Stimulated activated CD4-positive, alpha-beta T cell treated with anti-CD3 and anti-CD28 coated beads, TNF-alpha, amount 100 ng/mL, for 48 hours (primary cell): Measurements from ENCODE around the gene DCAF8.

Source experiments
- DNase-seq, 3 donors: peaks; one replicate each; pipeline ENCODE4 v3.0.0-alpha.2; 2020; ENCODE audit warnings: low read depth in 3 of 3

The DCAF8 gene

DNA sequence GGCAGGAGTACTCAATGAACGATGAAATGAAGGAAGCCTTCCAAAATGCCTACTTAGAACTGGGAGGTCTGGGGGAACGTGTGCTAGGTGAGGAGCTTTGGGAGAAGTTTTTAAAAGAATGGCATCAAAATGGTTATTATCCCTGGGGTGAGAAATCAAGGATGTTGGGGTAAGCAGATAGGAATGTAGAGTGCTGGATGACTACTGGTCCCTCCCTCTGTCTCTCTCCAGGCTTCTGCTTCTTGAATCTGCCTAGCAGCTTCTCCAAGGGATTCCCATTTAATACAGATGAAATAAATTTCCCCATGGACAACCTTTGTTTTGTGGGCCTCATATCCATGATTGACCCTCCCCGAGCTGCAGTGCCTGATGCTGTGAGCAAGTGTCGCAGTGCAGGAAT lies 91.0 kb downstream of the DCAF8 start:
- no peak for DNase-seq

DNA sequence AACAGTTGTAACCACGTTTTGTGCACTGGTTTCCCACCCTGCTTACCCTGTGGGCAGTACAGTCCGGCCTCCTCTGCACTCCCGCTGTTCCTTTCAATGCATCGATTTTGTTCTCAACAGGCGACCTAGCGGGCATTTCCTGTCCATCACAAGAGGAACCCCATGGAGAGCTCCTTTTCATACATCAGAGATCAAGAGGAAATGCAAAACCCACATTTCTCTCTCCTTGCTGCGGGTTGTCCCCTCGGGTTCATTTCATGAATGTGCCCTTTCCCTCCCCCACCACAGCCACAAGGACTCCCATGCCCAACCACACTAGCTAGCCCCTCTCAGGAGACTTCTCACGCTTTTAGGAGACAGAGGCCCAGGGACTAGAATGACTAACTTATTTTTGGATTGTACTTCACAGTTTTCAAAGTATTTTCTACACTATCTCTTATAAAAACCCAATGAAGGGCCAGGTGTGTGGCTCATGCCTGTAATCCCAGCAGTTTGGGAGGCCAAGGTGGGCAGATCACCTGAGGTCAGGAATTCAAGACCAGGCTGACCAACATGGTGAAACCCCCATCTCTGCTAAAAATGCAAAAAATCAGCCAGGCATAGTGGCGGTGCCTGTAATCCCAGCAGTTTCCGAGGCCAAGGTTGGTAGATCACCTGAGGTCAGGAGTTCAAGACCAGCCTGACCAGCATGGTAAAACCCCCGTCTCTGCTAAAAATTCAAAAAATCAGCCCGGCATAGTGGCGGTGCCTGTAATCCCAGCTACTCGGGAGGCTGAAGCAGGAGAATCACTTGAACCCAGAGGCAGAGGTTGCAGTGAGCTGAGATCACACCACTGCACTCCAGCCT lies 92.6 kb downstream of the DCAF8 start:
- peak in 1 of 3 donors; percentile 12 for DNase-seq

DNA sequence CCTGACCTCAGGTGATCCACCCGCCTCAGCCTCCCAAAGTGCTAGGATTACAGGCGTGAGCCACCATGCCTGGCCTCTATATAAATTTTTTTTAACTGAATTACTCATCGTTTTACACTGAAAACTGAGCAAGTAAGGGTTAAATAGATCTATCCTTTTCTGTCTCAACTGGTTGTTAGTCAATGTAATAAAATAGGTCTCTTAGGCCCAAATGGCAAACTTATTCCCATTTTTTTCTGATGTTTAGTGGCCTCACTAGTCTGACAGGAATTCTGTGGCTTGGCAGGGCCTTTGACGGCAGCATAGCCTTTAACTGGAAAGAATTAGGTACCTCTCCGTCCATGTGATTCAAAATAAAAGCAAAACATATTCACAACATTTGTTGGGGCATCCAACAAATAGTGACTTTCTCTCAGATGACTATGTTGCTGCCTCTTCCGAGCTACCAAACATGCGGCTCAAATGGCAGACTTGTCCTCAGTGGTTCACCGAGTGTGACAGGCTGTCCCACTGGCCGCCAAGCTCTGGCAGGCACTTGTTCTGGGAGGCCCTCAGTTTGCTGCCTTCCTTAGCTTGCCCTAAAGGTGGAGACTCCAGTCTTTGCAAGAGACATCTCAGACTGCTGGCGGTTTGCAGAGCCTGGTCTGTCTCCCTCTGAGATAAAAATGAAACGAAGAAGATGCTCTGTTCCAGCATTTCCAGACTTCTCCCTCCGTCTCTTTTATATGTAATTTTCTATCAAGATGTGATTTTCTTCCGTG lies 93.6 kb downstream of the DCAF8 start:
- DNase-seq: no peak

DNA sequence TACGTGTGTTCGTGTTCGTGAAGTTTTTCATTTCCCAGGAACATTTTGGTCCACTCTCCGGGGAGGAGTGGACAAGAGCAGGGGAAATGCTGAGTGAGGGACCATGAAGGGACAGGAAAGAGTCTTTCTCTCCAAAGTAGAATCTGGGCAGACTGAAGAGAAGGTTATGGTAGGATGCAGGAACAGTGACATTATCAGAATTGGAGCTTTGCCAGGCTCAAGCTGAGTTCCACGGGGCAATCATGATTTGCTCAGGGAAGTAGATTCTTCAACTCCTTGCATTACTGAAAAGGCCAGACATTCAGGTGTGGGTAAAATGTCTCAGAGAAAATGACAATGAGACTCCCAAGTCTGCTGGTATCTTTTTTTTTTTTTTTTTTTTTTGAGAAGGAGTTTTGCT lies 94.3 kb downstream of the DCAF8 start:
- no peak for DNase-seq

DNA sequence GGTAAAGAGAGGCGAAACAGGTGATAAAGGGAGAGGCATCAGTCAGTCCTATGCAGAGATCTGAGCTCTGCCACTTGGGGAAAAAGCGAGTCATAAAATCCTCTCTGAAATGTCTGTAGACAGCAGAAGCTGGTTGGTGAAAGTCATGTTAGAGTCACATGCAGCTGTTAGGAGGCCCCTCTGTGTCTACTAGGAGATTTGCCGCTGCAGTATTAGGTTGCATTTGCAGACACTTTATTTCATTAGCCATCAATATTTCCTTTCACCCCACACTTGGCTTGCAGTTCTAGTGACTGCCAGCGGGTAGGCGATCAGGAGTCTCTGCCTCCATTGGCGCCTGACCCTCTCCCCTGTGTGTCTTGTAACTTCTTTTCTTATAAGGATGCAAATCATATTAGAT lies 94.8 kb downstream of the DCAF8 start:
- DNase-seq: peak in 1 of 3 donors; percentile 10

DNA sequence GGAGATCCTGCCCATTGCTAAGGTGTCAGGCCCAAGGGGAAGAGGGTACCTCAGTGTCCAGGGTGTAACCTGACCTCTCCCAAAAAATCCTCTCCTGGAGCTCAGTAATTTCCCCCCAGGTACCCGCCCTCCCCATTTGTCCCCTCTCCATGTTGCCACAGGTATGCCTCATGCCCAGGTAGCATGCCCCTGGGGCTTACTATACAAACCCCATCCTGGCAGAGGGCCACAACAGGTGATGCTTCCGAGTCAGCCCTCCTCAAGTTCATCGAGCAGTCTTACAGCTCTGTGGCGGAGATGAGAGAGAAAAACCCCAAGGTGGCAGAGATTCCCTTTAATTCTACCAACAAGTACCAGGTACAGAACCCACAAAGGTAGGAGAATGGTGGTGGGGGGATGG lies 95.3 kb downstream of the DCAF8 start:
- DNase-seq: no peak

DNA sequence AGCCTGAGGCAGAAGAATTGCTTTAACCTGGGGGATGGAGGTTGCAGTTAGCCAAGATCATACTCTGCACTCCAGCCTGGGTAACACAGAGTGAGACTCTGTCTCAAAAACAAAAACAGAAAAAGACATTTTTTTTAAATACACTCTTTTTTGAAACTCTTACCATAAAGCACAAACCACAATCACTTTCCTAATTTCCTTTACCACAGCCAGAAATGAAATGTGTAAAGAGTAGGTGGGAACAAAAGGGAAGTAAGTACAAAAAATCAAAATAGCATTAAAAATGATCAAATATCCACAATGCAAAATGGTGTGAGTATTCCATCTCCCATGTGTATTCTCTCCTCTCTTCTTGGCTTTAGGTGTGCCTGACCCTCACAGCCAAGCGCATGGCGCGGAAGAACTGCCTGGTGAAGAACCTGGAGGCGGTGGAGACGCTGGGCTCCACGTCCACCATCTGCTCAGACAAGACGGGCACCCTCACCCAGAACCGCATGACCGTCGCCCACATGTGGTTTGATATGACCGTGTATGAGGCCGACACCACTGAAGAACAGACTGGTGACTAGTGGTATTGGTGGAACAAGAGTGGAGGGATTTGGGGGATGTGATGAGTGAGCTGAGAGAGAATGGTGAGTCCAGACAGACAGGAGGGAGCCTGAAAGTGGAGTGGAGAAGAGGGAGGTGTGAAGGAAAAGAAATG lies 96.0 kb downstream of the DCAF8 start:
- DNase-seq: no peak
